ENCODE measurements around the gene ADCY10.

Gene ADCY10

DNA sequence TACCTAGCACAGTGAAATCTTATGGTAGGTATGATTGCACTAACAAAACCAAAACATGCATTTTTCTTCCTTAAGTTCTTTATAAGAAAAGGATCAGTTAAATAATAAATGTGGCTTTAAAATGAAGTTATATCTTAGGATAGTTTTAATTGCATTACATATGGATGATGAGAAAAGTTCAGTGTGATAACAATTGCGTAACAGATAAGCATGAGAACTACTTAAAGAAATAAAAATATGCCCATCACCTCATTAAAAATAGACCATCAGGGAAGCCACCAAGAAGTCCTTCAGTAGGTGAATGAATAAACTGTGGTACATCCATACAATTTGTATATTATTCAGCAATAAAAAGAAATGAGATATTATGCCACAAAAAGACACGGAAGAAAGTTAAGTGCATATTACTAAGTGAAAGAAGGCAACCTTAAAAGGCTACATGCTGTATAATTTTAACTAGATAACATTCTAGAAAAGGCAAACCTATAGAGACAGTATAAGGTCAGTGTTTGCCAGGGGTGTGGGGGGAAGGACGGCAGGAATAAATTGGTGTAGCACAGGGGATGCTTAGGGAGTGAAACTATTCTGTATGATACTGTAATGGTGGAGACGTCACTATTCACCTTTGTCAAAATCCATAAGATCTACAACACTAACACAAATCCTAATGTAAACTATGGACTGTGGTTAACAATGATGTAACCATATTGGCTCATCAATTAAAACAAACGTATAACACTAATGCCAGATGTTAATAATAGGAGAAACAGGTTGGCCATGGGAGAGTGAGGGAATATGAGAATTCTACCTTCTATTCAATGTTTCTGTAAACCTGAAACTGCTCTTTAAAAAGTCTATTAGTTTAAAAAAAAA lies 149.2 kb downstream of the ADCY10 start:
- no peak overlapping the region for H2AFZ ChIP-seq (ENCODE audit: low read depth, low read length)
- H3K4me2 ChIP-seq (ENCODE audit: low read length), result no peak overlapping the region
- H3K4me3 ChIP-seq (ENCODE audit: low read length), result no peak overlapping the region
- peaks cover 12% of the 10 kb centered on the region; the same call in 1 of the 2 replicates for H4K20me1 ChIP-seq (ENCODE audit: insufficient read depth, low read length)
- no peaks in the 10 kb centered on the region for H3K9me3 ChIP-seq (ENCODE audit: insufficient read depth, low read length)
- H3K36me3 ChIP-seq (replicated peaks; ENCODE audit: low read depth, low read length), result peaks cover 28% of the 10 kb centered on the region
- no peaks in the 10 kb centered on the region for H3K4me1 ChIP-seq (ENCODE audit: low read length)
- no peaks in the 10 kb centered on the region for H3K27me3 ChIP-seq (ENCODE audit: low read depth, low read length)
- peaks cover 28% of the 10 kb centered on the region for H3K79me2 ChIP-seq (ENCODE audit: low read length)
- no peak overlapping the region for H3K9ac ChIP-seq (ENCODE audit: low read length)
- H3K27ac ChIP-seq (ENCODE audit: low read length), result no peak overlapping the region
- TF ChIP-seq, protein P1, sequence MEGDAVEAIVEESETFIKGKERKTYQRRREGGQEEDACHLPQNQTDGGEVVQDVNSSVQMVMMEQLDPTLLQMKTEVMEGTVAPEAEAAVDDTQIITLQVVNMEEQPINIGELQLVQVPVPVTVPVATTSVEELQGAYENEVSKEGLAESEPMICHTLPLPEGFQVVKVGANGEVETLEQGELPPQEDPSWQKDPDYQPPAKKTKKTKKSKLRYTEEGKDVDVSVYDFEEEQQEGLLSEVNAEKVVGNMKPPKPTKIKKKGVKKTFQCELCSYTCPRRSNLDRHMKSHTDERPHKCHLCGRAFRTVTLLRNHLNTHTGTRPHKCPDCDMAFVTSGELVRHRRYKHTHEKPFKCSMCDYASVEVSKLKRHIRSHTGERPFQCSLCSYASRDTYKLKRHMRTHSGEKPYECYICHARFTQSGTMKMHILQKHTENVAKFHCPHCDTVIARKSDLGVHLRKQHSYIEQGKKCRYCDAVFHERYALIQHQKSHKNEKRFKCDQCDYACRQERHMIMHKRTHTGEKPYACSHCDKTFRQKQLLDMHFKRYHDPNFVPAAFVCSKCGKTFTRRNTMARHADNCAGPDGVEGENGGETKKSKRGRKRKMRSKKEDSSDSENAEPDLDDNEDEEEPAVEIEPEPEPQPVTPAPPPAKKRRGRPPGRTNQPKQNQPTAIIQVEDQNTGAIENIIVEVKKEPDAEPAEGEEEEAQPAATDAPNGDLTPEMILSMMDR (IDR thresholded peaks at IDR 0.05; ENCODE audit: low read depth, low read length), result no peak
- no peak for TF ChIP-seq EZH2phosphoT487 (IDR thresholded peaks at IDR 0.05; ENCODE audit: low read depth)

DNA sequence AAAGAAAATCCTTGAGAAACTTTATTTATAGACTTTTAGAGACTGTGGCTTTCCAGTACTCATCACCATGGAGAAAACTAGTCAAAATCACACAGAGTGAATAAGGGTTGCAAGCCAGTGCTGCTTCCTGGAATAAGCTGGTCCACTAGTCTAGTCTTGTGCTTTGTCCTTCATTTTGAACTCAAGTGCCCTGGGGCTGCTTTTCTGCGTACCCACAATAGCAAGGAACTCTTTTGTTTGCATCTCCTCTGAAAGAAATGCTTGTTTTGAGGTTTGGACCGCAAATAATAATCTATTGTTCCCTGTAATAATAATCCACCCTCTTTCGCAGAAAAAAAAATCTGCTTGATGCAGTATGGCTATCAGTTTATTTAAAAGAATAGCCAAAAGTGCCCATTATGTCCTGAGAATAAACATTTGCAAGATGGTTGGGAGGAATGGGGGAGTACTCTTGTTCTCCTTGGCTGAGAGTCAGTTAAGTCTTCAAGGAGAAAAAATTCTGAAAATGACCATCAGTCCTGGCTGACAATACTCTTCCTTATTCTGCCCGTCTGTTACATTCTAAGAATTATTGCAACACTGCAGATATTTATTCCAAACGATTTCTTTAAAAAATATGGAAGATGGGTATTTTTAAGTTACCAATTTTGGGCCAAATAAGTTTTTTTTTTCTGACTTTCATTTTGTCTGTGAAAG lies 150.3 kb downstream of the ADCY10 start:
- no peak for TF ChIP-seq EZH2phosphoT487 (IDR thresholded peaks at IDR 0.05; ENCODE audit: low read depth)
- TF ChIP-seq, protein P1 (IDR thresholded peaks at IDR 0.05; ENCODE audit: low read depth, low read length), result no peak
- H3K79me2 ChIP-seq (ENCODE audit: low read length), result peaks cover 38% of the 10 kb centered on the region

DNA sequence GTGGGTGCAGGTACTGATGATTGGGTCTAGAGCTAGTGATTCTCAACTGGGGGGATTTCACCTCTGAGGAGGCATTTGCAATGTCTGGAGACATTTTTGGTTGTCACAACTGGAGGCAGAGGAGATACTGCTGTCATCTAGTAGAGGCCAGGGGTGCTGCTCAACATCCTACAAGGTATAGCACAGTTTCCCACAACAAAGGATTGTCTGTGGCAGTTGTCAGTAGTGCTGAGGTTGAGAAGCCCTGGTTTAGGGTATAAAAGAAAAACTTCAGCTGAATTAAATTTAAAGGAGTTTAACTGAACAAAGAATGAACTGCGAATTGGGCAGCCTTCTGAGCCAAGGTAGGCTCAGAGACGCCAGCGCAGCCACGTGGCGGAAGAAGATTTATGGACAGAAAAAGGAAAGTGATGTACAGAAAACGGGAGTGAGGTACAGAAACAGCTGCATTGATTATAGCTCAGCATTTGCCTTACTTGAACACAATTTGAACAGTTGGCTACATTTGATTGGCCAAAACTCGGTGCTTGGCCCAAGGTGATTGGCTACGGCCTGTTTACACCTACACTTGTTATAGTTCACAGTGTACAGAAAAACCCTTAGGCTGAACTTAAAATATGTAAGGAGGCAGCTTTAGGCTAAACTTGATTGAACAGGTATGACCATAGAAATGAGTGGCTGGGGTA lies 151.7 kb downstream of the ADCY10 start:
- Histone ChIP-seq H3K9me3 (ENCODE audit: insufficient read depth, low read length) (no peaks in the 10 kb centered on the region), H3K36me3 (replicated peaks; ENCODE audit: low read depth, low read length) (peaks cover 9% of the 10 kb centered on the region), H3K4me1 (ENCODE audit: low read length) (no peaks in the 10 kb centered on the region), H3K27ac (ENCODE audit: low read length) (no peak overlapping the region), H3K4me2 (ENCODE audit: low read length) (no peak overlapping the region), H2AFZ (ENCODE audit: low read depth, low read length) (no peak overlapping the region), H3K4me3 (ENCODE audit: low read length) (no peak overlapping the region), H4K20me1 (ENCODE audit: insufficient read depth, low read length) (peaks cover 23% of the 10 kb centered on the region; the same call in 1 of the 2 replicates), H3K27me3 (ENCODE audit: low read depth, low read length) (no peaks in the 10 kb centered on the region), H3K79me2 (ENCODE audit: low read length) (peaks cover 49% of the 10 kb centered on the region), H3K9ac (ENCODE audit: low read length) (no peak overlapping the region)
- TF ChIP-seq, protein P1 (IDR thresholded peaks at IDR 0.05; ENCODE audit: low read depth, low read length), result no peak

More for the DNA sequence above, 150.3 kb downstream of the ADCY10 start:
- H3K4me2 ChIP-seq (ENCODE audit: low read length), result no peak overlapping the region
- H3K9ac ChIP-seq (ENCODE audit: low read length), result no peak overlapping the region
- no peaks in the 10 kb centered on the region for H3K27me3 ChIP-seq (ENCODE audit: low read depth, low read length)
- no peak overlapping the region for H3K27ac ChIP-seq (ENCODE audit: low read length)
- no peaks in the 10 kb centered on the region for H3K9me3 ChIP-seq (ENCODE audit: insufficient read depth, low read length)
- peaks cover 21% of the 10 kb centered on the region for H3K36me3 ChIP-seq (replicated peaks; ENCODE audit: low read depth, low read length)
- no peak overlapping the region for H2AFZ ChIP-seq (ENCODE audit: low read depth, low read length)
- peaks cover 19% of the 10 kb centered on the region; the same call in 1 of the 2 replicates for H4K20me1 ChIP-seq (ENCODE audit: insufficient read depth, low read length)
- no peak overlapping the region for H3K4me3 ChIP-seq (ENCODE audit: low read length)
- H3K4me1 ChIP-seq (ENCODE audit: low read length), result no peaks in the 10 kb centered on the region

DNA sequence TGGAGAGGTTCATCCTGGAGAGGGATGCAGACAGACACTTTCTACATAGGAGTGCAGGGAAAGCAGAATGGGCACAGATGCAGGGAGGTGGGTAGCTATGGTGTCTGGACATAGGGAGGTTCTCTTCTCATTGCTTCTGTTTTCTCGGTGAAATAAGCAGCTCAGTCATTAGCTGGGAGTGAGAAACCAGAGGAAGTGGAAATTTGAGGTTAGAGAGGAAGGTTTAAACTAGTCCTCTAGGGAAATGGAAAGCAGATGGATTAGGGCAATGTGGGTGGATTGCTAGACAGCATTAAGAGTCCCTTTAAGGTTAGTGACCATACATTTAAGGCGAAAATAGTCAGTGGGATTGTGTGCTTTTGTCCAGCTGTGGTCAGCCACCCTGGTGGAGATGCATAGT lies 152.5 kb downstream of the ADCY10 start:
- no peaks in the 10 kb centered on the region for H3K4me1 ChIP-seq (ENCODE audit: low read length)
- no peak overlapping the region for H3K4me3 ChIP-seq (ENCODE audit: low read length)
- H3K79me2 ChIP-seq (ENCODE audit: low read length), result peaks cover 57% of the 10 kb centered on the region
- no peak overlapping the region for H3K4me2 ChIP-seq (ENCODE audit: low read length)
- peaks cover 23% of the 10 kb centered on the region; the same call in 1 of the 2 replicates for H4K20me1 ChIP-seq (ENCODE audit: insufficient read depth, low read length)
- TF ChIP-seq EZH2phosphoT487 (IDR thresholded peaks at IDR 0.05; ENCODE audit: low read depth), result no peak
- TF ChIP-seq, protein P1 (IDR thresholded peaks at IDR 0.05; ENCODE audit: low read depth, low read length), result no peak
- H2AFZ ChIP-seq (ENCODE audit: low read depth, low read length), result no peak overlapping the region
- H3K27me3 ChIP-seq (ENCODE audit: low read depth, low read length), result no peaks in the 10 kb centered on the region
- H3K27ac ChIP-seq (ENCODE audit: low read length), result no peak overlapping the region
- H3K9me3 ChIP-seq (ENCODE audit: insufficient read depth, low read length), result no peaks in the 10 kb centered on the region
- no peak overlapping the region for H3K9ac ChIP-seq (ENCODE audit: low read length)
- peaks cover 7% of the 10 kb centered on the region for H3K36me3 ChIP-seq (replicated peaks; ENCODE audit: low read depth, low read length)

Data from OCI-LY3 (cell line).